GM12878 (cell line): ENCODE measurements around the gene GALNT17.

Experiments used
- POLR2A ChIP-seq: IDR thresholded peaks from 2 replicates; pipeline ENCODE4 v1.6.1; 2011; ENCODE audit warnings: low read depth, mild to moderate bottlenecking, low read length
- SMAD1 ChIP-seq: fragments of 450-650 bp; IDR thresholded peaks from 2 replicates; pipeline ENCODE4 v1.6.1; 2018; ENCODE audit warnings: mild to moderate bottlenecking, low read depth; ENCODE audit not compliant: partially characterized antibody
- SMAD5 ChIP-seq: IDR thresholded peaks from 2 replicates; pipeline ENCODE4 v1.6.1; 2016; ENCODE audit warnings: antibody characterized with exemption, low read depth
- TF ChIP-seq, protein P1 (sequence below): IDR thresholded peaks from 2 replicates; pipeline ENCODE4 v1.6.1; 2012; ENCODE audit warnings: low read depth, low read length, improper control_type of control experiment

DNA sequence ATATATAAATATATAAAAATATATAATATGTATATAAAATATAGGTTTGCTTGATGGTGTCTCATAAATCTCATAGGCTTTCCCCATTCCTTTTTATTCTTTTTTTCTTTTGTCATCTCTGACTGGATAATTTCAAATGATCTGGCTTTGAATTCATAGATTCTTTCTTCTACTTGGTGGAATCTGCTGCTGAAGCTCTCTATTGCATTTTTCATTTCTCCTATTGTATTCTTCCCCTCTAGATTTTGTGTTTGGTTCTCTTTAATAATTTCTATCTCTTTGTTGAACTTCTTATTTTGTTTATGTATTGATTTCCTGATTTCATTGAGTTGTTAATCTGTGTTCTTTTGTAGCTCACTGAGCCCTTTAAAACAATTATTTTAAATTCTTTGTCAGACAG lies 629.4 kb downstream of the GALNT17 start:
- TF ChIP-seq, protein P1, sequence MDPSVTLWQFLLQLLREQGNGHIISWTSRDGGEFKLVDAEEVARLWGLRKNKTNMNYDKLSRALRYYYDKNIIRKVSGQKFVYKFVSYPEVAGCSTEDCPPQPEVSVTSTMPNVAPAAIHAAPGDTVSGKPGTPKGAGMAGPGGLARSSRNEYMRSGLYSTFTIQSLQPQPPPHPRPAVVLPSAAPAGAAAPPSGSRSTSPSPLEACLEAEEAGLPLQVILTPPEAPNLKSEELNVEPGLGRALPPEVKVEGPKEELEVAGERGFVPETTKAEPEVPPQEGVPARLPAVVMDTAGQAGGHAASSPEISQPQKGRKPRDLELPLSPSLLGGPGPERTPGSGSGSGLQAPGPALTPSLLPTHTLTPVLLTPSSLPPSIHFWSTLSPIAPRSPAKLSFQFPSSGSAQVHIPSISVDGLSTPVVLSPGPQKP: no peak
- TF ChIP-seq POLR2A (no peak), SMAD1 (no peak), SMAD5 (no peak)
